ENCODE measurements around the gene C14orf180.

DNA sequence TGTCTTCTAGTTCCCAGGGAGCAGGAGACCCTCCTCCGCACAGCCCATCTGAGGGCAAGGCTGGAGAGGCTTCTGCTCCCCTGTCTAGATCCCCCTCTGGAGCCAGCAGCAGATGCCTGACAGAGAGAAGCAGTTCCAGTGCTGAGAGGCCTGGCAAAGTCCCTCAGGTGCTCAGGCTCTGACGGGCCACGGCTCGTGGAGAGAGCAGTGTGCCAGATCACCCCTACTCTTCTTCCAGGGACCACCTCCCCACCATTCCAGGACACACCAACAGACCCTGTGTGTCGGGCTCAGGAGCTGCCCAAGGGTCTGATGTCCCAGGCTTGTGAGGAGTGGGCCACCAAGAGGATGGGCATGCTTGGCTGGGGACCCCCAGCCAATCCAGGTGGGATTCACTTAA lies 22.5 kb upstream of the C14orf180 start:
- TF ChIP-seq, protein P1, sequence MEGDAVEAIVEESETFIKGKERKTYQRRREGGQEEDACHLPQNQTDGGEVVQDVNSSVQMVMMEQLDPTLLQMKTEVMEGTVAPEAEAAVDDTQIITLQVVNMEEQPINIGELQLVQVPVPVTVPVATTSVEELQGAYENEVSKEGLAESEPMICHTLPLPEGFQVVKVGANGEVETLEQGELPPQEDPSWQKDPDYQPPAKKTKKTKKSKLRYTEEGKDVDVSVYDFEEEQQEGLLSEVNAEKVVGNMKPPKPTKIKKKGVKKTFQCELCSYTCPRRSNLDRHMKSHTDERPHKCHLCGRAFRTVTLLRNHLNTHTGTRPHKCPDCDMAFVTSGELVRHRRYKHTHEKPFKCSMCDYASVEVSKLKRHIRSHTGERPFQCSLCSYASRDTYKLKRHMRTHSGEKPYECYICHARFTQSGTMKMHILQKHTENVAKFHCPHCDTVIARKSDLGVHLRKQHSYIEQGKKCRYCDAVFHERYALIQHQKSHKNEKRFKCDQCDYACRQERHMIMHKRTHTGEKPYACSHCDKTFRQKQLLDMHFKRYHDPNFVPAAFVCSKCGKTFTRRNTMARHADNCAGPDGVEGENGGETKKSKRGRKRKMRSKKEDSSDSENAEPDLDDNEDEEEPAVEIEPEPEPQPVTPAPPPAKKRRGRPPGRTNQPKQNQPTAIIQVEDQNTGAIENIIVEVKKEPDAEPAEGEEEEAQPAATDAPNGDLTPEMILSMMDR (IDR thresholded peaks at IDR 0.05): no peak
- no peak for TF ChIP-seq POLR2A (IDR thresholded peaks at IDR 0.05)
